GM12873 (cell line): ENCODE data around the gene AHRR.
A peak's percentile ranks its signal among the peaks of the same experiment; 100 is the strongest.

Experiments used
- CTCF ChIP-seq: IDR thresholded peaks from 2 replicates; pipeline ENCODE4 v1.5.1; 2012; ENCODE audit warnings: low read depth, mild to moderate bottlenecking, moderate library complexity, low read length, control low read depth; ENCODE audit not compliant: insufficient read depth; ENCODE audit errors: missing control alignments

The AHRR gene

GRCh38 chr5:443239-444151 is 122.0 kb downstream of the AHRR start:
- TF ChIP-seq CTCF = no peak

DNA sequence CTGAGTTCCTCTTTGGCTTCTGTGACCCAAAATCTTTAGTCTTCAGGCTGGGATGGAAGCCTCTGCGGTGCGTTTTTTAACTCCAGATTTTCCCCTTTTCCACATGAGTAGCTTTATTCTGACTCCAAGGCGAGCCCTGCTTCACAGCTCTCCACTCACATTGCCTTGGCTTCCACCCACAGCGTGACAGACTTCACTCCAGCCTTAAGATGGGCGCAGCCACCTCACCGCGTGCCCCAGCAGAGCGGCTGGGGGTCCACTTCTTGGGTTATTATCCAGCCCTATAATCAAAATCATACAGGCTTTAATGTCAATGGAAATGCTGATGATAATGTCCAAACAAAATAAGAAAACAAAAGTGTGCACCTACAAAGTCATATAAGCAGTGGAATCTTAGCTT is 122.7 kb downstream of the AHRR start:
- TF ChIP-seq CTCF = no peak

GRCh38 chr5:445591-445990 is 124.1 kb downstream of the AHRR start:
- no peak for TF ChIP-seq CTCF

DNA sequence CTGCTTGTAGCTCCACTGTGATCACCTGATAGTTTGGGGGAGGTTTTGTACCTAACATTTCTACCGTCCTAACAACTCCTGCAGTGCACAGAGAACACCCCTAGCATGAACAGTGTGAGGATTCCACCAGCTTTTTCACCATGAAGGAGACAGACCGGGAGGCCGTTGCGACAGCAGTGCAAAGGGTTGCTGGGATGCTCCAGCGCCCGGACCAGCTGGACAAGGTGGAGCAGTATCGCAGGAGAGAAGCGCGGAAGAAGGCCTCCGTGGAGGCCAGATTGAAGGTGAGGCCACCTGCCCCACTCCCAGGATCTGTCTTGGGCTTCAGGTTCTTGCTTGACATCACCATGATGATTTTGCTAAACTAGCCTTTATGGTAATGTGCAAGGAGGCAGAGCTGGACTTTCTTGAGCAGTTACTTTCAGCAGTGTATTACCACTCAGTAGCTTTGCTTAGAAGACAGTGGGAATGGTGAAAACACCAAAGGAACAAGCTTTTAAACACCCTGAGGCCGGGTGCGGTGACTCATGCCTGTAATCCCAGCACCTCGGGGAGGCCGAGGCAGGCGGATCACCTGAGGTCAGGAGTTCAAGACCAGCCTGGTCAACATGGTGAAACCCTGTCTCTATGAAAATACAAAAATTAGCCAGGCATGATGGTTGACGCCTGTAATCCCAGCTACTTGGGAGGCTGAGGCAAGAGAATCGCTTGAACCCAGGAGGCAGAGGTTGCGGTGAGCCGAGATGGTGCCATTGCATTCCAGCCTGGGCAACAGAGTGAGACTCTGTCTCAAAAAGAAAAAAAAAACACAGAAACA is 124.8 kb downstream of the AHRR start:
- no peak for TF ChIP-seq CTCF

DNA sequence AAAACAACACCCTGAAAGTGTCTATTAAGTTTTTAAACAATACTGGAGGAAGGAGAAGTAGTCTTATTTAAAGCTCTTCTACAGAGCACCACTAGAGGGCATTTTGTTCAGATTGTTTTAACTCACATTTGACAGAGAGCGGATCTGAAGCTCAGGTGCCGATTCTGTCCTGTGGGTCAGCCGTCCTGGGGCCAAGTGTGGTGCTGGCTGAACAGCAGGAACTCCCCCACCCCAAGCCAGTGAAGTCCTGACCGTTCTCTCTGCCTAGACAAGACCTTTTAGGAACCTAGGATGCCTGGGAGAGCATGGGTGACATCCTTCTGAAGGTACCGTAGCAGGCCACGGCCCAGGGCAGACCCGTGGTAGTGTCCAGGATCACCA is 125.4 kb downstream of the AHRR start:
- TF ChIP-seq CTCF = peak; percentile 64

DNA sequence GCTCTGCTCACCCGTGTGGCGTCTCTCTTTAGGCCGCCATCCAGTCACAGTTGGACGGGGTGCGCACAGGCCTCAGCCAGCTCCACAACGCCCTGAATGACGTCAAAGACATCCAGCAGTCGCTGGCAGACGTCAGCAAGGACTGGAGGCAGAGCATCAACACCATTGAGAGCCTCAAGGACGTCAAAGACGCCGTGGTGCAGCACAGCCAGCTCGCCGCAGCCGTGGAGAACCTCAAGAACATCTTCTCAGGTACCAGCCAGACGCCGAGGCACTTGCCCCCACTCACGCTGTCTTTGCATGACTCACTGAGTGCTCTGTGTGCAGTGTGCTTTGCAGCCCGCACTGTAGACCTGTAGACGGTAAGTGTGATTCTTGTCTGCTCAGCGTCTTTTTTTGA is 126.0 kb downstream of the AHRR start:
- no peak for TF ChIP-seq CTCF

GRCh38 chr5:448061-448765 is 126.7 kb downstream of the AHRR start:
- no peak for TF ChIP-seq CTCF
